CD14-positive monocyte (primary cell): Measurements from ENCODE around the gene VSX1. TPM values are rescaled to one million over a fixed set of nuclear protein-coding genes. Genes with fewer than 3 reads are reported as not detected.

Experiments
- DNase-seq, 3 donors: peaks; one replicate each; pipeline ENCODE4 v3.0.0-alpha.2; 2011 to 2022
- H2AFZ ChIP-seq: 2 replicates; pipeline ENCODE4 v1.6.0; 2012; ENCODE audit warnings: mild to moderate bottlenecking, low read depth, low read length, inconsistent platforms; ENCODE audit not compliant: insufficient read depth, poor library complexity, severe bottlenecking
- H3K27ac ChIP-seq, 2 donors: 1 replicate in 1 of 2; 2 replicates in 1 of 2; pipeline ENCODE4 v1.5.1; 2012 to 2013; ENCODE audit warnings: low read length in 2 of 2, control low read depth in 1 of 2, inconsistent platforms in 1 of 2, low read depth in 1 of 2, mild to moderate bottlenecking in 1 of 2
- H3K27me3 ChIP-seq, 2 donors: one replicate each; pipeline versions ENCODE4 v1.6.0 to v1.6.1; 2011 to 2013; ENCODE audit warnings: low read length in 2 of 2; ENCODE audit not compliant: control insufficient read depth in 2 of 2, insufficient read depth in 2 of 2
- H3K36me3 ChIP-seq, 2 donors: replicated peaks in 1 of 2; 1 replicate in 1 of 2; 2 replicates in 1 of 2; pipeline versions ENCODE4 v1.5.1 to v1.6.1; 2012 to 2013; ENCODE audit warnings: low read length in 2 of 2, control low read depth in 1 of 2, inconsistent platforms in 1 of 2, mild to moderate bottlenecking in 1 of 2; ENCODE audit not compliant: insufficient read depth in 2 of 2, control insufficient read depth in 1 of 2
- H3K4me1 ChIP-seq, 2 donors: 1 replicate in 1 of 2; 2 replicates in 1 of 2; pipeline versions ENCODE4 v1.5.1 to v1.6.1; 2012 to 2013; ENCODE audit warnings: low read length in 2 of 2, control low read depth in 1 of 2, inconsistent platforms in 1 of 2, mild to moderate bottlenecking in 1 of 2, moderate library complexity in 1 of 2; ENCODE audit not compliant: insufficient read depth in 2 of 2, control insufficient read depth in 1 of 2
- H3K4me2 ChIP-seq: replicated peaks from 2 replicates; pipeline ENCODE3; 2012; ENCODE audit warnings: low read length, moderate library complexity, mild to moderate bottlenecking; ENCODE audit not compliant: poor library complexity, severe bottlenecking; ENCODE audit errors: extremely low read depth
- H3K4me3 ChIP-seq, 3 experiments: fragments of 200-600 bp in 1 of 3; sonication (generic) in 1 of 3; replicated peaks in 1 of 3; 1 replicate in 2 of 3; 2 replicates in 1 of 3; pipeline ENCODE4 v1.5.1; 2011 to 2013; ENCODE audit warnings: low read length in 3 of 3, mild to moderate bottlenecking in 3 of 3, control low read depth in 2 of 3, low read depth in 2 of 3, inconsistent platforms in 1 of 3, moderate library complexity in 1 of 3
- H3K79me2 ChIP-seq: 2 replicates; pipeline ENCODE4 v1.6.0; 2012; ENCODE audit warnings: mild to moderate bottlenecking, control low read depth, inconsistent platforms, low read length, moderate library complexity; ENCODE audit not compliant: insufficient read depth
- H3K9ac ChIP-seq: 2 replicates; pipeline ENCODE4 v1.6.0; 2017; ENCODE audit warnings: low read length, mild to moderate bottlenecking; ENCODE audit not compliant: insufficient read depth, poor library complexity, severe bottlenecking
- H3K9me3 ChIP-seq, 2 donors: replicated peaks in 1 of 2; 1 replicate in 1 of 2; 2 replicates in 1 of 2; pipeline versions ENCODE4 v1.5.1 to v1.6.1; 2012 to 2013; ENCODE audit warnings: low read length in 2 of 2, control low read depth in 1 of 2; ENCODE audit not compliant: control insufficient read depth in 1 of 2, insufficient read depth in 1 of 2
- H4K20me1 ChIP-seq: 2 replicates; pipeline ENCODE4 v1.6.0; 2012; ENCODE audit warnings: mild to moderate bottlenecking, low read length, control low read depth, moderate library complexity; ENCODE audit not compliant: insufficient read depth
- H3K27ac Mint-ChIP-seq, 7 donors: one replicate each; pipeline ENCODE4 v1.8.0; 2020; ENCODE audit warnings: mild to moderate bottlenecking in 7 of 7, mixed read lengths in 7 of 7, moderate library complexity in 6 of 7, inconsistent platforms in 2 of 7
- H3K27me3 Mint-ChIP-seq, 3 donors: one replicate each; pipeline ENCODE4 v1.8.0; 2021 to 2022; ENCODE audit warnings: low read depth in 3 of 3, mild to moderate bottlenecking in 3 of 3, mixed read lengths in 3 of 3, moderate library complexity in 3 of 3, inconsistent platforms in 1 of 3
- H3K36me3 Mint-ChIP-seq, 2 donors: one replicate each; pipeline ENCODE4 v1.8.0; 2020; ENCODE audit warnings: mixed read lengths in 2 of 2, inconsistent platforms in 1 of 2, mild to moderate bottlenecking in 1 of 2
- H3K4me1 Mint-ChIP-seq: one replicate; pipeline ENCODE4 v1.8.0; 2020; ENCODE audit warnings: mild to moderate bottlenecking, mixed read lengths
- H3K4me3 Mint-ChIP-seq, 2 donors: one replicate each; pipeline ENCODE4 v1.8.0; 2020; ENCODE audit warnings: mild to moderate bottlenecking in 2 of 2, mixed read lengths in 2 of 2, moderate library complexity in 1 of 2
- H3K9me3 Mint-ChIP-seq, 7 donors: one replicate each; pipeline ENCODE4 v1.8.0; 2020 to 2022; ENCODE audit warnings: mixed read lengths in 7 of 7, mild to moderate bottlenecking in 6 of 7, moderate library complexity in 6 of 7, inconsistent platforms in 2 of 7
- CTCF ChIP-seq: fragments of 200-600 bp; IDR thresholded peaks from one replicate; pipeline ENCODE4 v1.8.0; 2022; ENCODE audit warnings: antibody characterized with exemption, mild to moderate bottlenecking
- WGBS: methylation state at CpG from one replicate; pipeline ENCODE4 v1.1.5; 2013; ENCODE audit warnings: missing lambda C conversion rate; ENCODE audit not compliant: insufficient coverage; 5-methylcytosine and 5-hydroxymethylcytosine counted together
- intact Hi-C, 2 donors: fragments of 100-400 bp; cut with micrococcal nuclease; formaldehyde crosslinking; loops; one replicate each; pipeline versions ENCODE4 v1.15.0 to v1.15.1; 2023
- polyA plus RNA-seq, 3 donors: library from polyadenylated mRNA; depleted of rRNA in 1 of 3; unstranded in 2 of 3; stranded (reverse) in 1 of 3; fragments of 300-500 nt in 2 of 3; fragments of >200 nt in 1 of 3; fragmentation: Illumina TruSeq in 2 of 3; gene quantifications; 1 replicate in 2 of 3; 2 replicates in 1 of 3; pipeline ENCODE4 v1.2.3, GENCODE V29; 2012 to 2021

Gene VSX1
- polyA plus RNA-seq, 3 donors: not detected

DNA sequence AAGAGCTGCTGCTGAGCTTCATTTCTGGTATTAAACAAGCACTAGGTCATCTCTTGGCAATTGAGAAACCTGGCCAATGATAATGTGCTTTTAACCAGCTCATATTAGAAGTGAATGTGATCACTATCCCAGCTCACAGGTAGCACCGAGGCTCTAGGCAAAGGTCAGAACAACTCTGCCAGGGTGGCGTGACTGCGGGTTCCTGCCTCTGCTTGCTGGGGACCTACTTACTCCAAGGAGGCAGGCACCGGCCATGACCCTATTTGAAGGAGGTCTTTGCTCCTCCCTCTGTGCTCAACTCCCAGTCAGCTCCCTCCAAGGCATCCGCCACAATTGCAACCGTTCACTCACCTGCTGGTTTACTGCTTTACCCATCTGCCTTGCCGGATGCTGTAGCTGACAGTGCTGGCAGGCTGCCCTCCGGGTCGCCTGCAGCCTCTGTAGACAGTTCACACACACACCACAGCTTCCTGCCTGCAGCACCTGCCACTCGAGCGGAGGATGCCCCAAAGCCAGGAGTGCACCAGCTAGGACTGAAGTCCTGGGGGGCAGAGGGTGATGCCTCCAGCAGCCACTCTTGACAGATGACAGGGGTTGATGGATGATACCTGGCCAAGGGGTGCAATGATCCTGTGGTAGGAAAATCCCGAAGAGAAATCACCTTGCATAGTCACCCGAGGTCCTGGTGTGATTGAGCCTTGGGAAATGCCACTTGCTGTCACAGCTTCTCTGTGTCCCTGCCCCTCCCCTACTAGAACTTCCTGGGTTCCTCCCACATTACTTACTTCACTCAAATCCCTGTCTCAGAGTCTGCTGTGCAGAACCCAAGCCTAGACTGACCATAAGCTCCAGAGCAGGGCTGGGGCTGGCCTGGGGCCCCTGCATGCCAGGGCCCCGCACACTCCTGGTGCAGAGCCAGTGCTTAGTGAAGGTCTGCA, 8.8 kb upstream of the VSX1 start:
- Histone ChIP-seq H3K4me2 (no peak overlapping the region), H3K9me3 (no peaks in the 10 kb centered on the region), H3K4me1 (no peaks in the 10 kb centered on the region), H2AFZ (no peak overlapping the region), H3K27me3 (peaks cover 5 to 11% of the 10 kb centered on the region in 2 donors), H3K36me3 (no peaks in the 10 kb centered on the region), H3K27ac (no peak overlapping the region), H3K4me3 (no peak overlapping the region), H3K79me2 (no peaks in the 10 kb centered on the region), H3K9ac (no peak overlapping the region), H4K20me1 (no peaks in the 10 kb centered on the region)
- TF ChIP-seq CTCF: no peak
- Mint-ChIP-seq H3K4me1 (peaks cover 5% of the 10 kb centered on the region), H3K27me3 (peaks cover 24 to 36% (median 29%) of the 10 kb centered on the region in 3 donors), H3K9me3 (peaks cover 0 to 6% (median 0%) of the 10 kb centered on the region in 7 donors), H3K27ac (peak overlapping the region in 1 of 7 donors; percentile 39), H3K36me3 (no peaks in the 10 kb centered on the region), H3K4me3 (no peak overlapping the region)
- WGBS: 29% methylated on average over 9 of the region's 14 CpGs
- intact Hi-C loops: no loop called here
- DNase-seq: no peak

GRCh38 chr20:25089662-25090061, 7.7 kb upstream of the VSX1 start:
- Mint-ChIP-seq H3K4me1 (peaks cover 7% of the 10 kb centered on the region), H3K36me3 (no peaks in the 10 kb centered on the region), H3K27ac (no peak overlapping the region), H3K9me3 (peaks cover 0 to 10% (median 0%) of the 10 kb centered on the region in 7 donors), H3K27me3 (peaks cover 33 to 44% (median 38%) of the 10 kb centered on the region in 3 donors), H3K4me3 (no peak overlapping the region)
- no peak overlapping the region for H3K4me3 ChIP-seq
- peaks cover 10 to 20% of the 10 kb centered on the region in 2 donors for H3K27me3 ChIP-seq
- WGBS: 94% methylated on average over 9 of the region's 12 CpGs
- no peaks in the 10 kb centered on the region for H4K20me1 ChIP-seq
- DNase-seq: no peak
- H3K9ac ChIP-seq: no peak overlapping the region
- TF ChIP-seq CTCF: no peak
- H3K79me2 ChIP-seq: no peaks in the 10 kb centered on the region
- H2AFZ ChIP-seq: no peak overlapping the region
- intact Hi-C loops: no loop called here
- no peak overlapping the region for H3K4me2 ChIP-seq
- no peaks in the 10 kb centered on the region for H3K9me3 ChIP-seq
- H3K4me1 ChIP-seq: no peaks in the 10 kb centered on the region
- no peak overlapping the region for H3K27ac ChIP-seq
- H3K36me3 ChIP-seq: no peaks in the 10 kb centered on the region
